B cell (primary cell): ENCODE results near the gene SURF6. TPM values are rescaled to one million over a fixed set of nuclear protein-coding genes. Genes with fewer than 3 reads are reported as not detected.

Source experiments
- ATAC-seq: fragments of 200-7000 bp; cut with Tn5 transposase; one replicate; pipeline ENCODE4 v1.10.0; 2021; ENCODE audit warnings: low read depth, mild to moderate bottlenecking, moderate number of reproducible peaks, moderate library complexity
- CTCF ChIA-PET: fragments of 350-600 bp; sonication (Branson Sonifier 250); formaldehyde crosslinking; loops from one replicate; lab custom pipeline; 2021; ENCODE audit warnings: antibody characterized with exemption, inconsistent platforms; lab: Charles Lee
- POLR2A ChIA-PET: fragments of 350-600 bp; sonication (Branson Sonifier 250); formaldehyde crosslinking; loops from one replicate; lab custom pipeline; 2021; ENCODE audit warnings: antibody characterized with exemption; lab: Charles Lee
- DNase-seq: peaks from one replicate; pipeline ENCODE4 v3.0.0; 2013
- H2AFZ ChIP-seq: 2 replicates; pipeline ENCODE4 v1.6.1; 2012; ENCODE audit warnings: mild to moderate bottlenecking, low read depth, low read length; ENCODE audit not compliant: insufficient read depth, poor library complexity, severe bottlenecking
- H3K27ac ChIP-seq, 2 donors: 1 replicate in 1 of 2; 2 replicates in 1 of 2; pipeline ENCODE4 v1.5.1; 2012 to 2013; ENCODE audit warnings: low read length in 2 of 2, mild to moderate bottlenecking in 2 of 2, moderate library complexity in 1 of 2
- H3K27me3 ChIP-seq, 4 experiments: fragments of 200-600 bp in 1 of 4; sonication (generic) in 1 of 4; replicated peaks in 1 of 4; 1 replicate in 2 of 4; 2 replicates in 2 of 4; pipeline versions ENCODE4 v1.6.1 to v1.7.0; 2013 to 2016; ENCODE audit warnings: low read length in 3 of 4, mild to moderate bottlenecking in 2 of 4, mixed read lengths in 1 of 4, moderate library complexity in 1 of 4; ENCODE audit not compliant: insufficient read depth in 4 of 4, control insufficient read depth in 3 of 4; ENCODE audit errors: control extremely low read depth in 1 of 4
- H3K36me3 ChIP-seq, 2 experiments: replicated peaks in 1 of 2; 1 replicate in 1 of 2; 2 replicates in 1 of 2; pipeline versions ENCODE4 v1.6.1 to v1.7.1; 2013; ENCODE audit warnings: low read length in 1 of 2; ENCODE audit not compliant: insufficient read depth in 2 of 2, control insufficient read depth in 1 of 2; ENCODE audit errors: control extremely low read depth in 1 of 2, extremely low read depth in 1 of 2
- H3K4me1 ChIP-seq, 2 donors: fragments of 200-600 bp in 1 of 2; sonication (generic) in 1 of 2; 1 replicate in 1 of 2; 2 replicates in 1 of 2; pipeline versions ENCODE4 v1.5.1 to v1.6.1; 2013 to 2017; ENCODE audit warnings: low read length in 2 of 2; ENCODE audit not compliant: control insufficient read depth in 2 of 2, insufficient read depth in 2 of 2
- H3K4me2 ChIP-seq: replicated peaks from 2 replicates; pipeline ENCODE3; 2012; ENCODE audit warnings: mild to moderate bottlenecking, low read depth, low read length; ENCODE audit not compliant: poor library complexity, severe bottlenecking
- H3K4me3 ChIP-seq, 5 experiments: fragments of 200-600 bp in 1 of 5; sonication (generic) in 1 of 5; 1 replicate in 3 of 5; 2 replicates in 2 of 5; pipeline versions ENCODE4 v1.5.1 to v1.7.0; 2011 to 2016; ENCODE audit warnings: low read length in 4 of 5, mild to moderate bottlenecking in 4 of 5, low read depth in 2 of 5, control low read depth in 1 of 5, moderate library complexity in 1 of 5; ENCODE audit not compliant: insufficient read depth in 1 of 5; ENCODE audit errors: control extremely low read depth in 1 of 5, extremely low read depth in 1 of 5
- H3K79me2 ChIP-seq: fragments of 200-600 bp; sonication (generic); one replicate; pipeline ENCODE4 v1.6.0; 2016; ENCODE audit warnings: low read length; ENCODE audit not compliant: control insufficient read depth, insufficient read depth
- H3K9ac ChIP-seq: fragments of 200-600 bp; sonication (generic); 2 replicates; pipeline ENCODE4 v1.6.1; 2017; ENCODE audit warnings: mild to moderate bottlenecking, low read length, moderate library complexity
- H3K9me3 ChIP-seq, 3 donors: one replicate each; pipeline versions ENCODE4 v1.6.1 to v1.7.1; 2013; ENCODE audit warnings: low read length in 2 of 3; ENCODE audit not compliant: control insufficient read depth in 2 of 3, insufficient read depth in 1 of 3; ENCODE audit errors: control extremely low read depth in 1 of 3
- H4K20me1 ChIP-seq: 2 replicates; pipeline ENCODE4 v1.6.0; 2012; ENCODE audit warnings: mild to moderate bottlenecking, low read length; ENCODE audit not compliant: insufficient read depth, control insufficient read depth, poor library complexity, severe bottlenecking
- H3K27ac Mint-ChIP-seq: one replicate; pipeline ENCODE4 v1.8.0; 2021; ENCODE audit warnings: mixed read lengths
- H3K27me3 Mint-ChIP-seq: one replicate; pipeline ENCODE4 v1.8.0; 2021; ENCODE audit warnings: mixed read lengths
- H3K4me1 Mint-ChIP-seq: one replicate; pipeline ENCODE4 v1.8.0; 2021; ENCODE audit warnings: mixed read lengths
- H3K4me3 Mint-ChIP-seq: one replicate; pipeline ENCODE4 v1.8.0; 2021; ENCODE audit warnings: mixed read lengths
- H3K9me3 Mint-ChIP-seq: one replicate; pipeline ENCODE4 v1.8.0; 2022; ENCODE audit warnings: mixed read lengths; ENCODE audit not compliant: insufficient read depth
- CTCF ChIP-seq: fragments of 200-600 bp; IDR thresholded peaks from one replicate; pipeline ENCODE4 v1.8.0; 2022; ENCODE audit warnings: antibody characterized with exemption, mild to moderate bottlenecking
- EZH2 ChIP-seq: IDR thresholded peaks from 2 replicates; pipeline ENCODE4 v1.6.1; 2012; ENCODE audit warnings: borderline replicate concordance, low read depth, mild to moderate bottlenecking, moderate library complexity, low read length; ENCODE audit not compliant: insufficient read depth, poor library complexity, severe bottlenecking
- WGBS: methylation state at CpG from one replicate; pipeline ENCODE4 v1.1.5; 2013; ENCODE audit warnings: missing lambda C conversion rate; ENCODE audit not compliant: insufficient coverage; 5-methylcytosine and 5-hydroxymethylcytosine counted together
- intact Hi-C: fragments of 100-400 bp; cut with micrococcal nuclease; formaldehyde crosslinking; loops from one replicate; pipeline ENCODE4 v1.10.0; 2022
- polyA plus RNA-seq: library from polyadenylated mRNA; depleted of rRNA; stranded (reverse); fragments of >200 nt; gene quantifications from 2 replicates; pipeline ENCODE4 v1.2.3, GENCODE V29; 2012
- total RNA-seq, 2 donors: library from RNA; stranded (reverse); fragments of 120-200 nt in 1 of 2; gene quantifications; 1 replicate in 1 of 2; 2 replicates in 1 of 2; pipeline versions ENCODE4 v1.2.3 to v1.2.4, GENCODE V29; 2013 to 2022

The SURF6 gene
- total and polyA plus RNA-seq, 2 donors (not counting 1 experiment from before 2014, with no cell fraction given): 14.7 to 25.9 TPM

GRCh38 chr9:133344979-133345378 is 9.0 kb upstream of the SURF6 start:
- ChIA-PET CTCF (no interaction called here), POLR2A (no interaction called here)
- Histone ChIP-seq H4K20me1 (peaks cover 22% of the 10 kb centered on the region), H3K4me1 (peaks cover 42 to 56% of the 10 kb centered on the region in 2 donors), H3K27ac (no peak overlapping the region), H3K79me2 (peaks cover 41% of the 10 kb centered on the region), H3K4me2 (no peak overlapping the region), H3K9me3 (peaks cover 0 to 4% (median under 1%) of the 10 kb centered on the region in 3 donors), H3K9ac (no peak overlapping the region), H2AFZ (no peak overlapping the region), H3K36me3 (peaks cover 0 to 56% of the 10 kb centered on the region in 2 experiments), H3K27me3 (no peaks in the 10 kb centered on the region), H3K4me3 (no peak overlapping the region)
- Mint-ChIP-seq H3K27me3 (no peaks in the 10 kb centered on the region), H3K9me3 (no peaks in the 10 kb centered on the region), H3K27ac (no peak overlapping the region), H3K4me3 (no peak overlapping the region), H3K4me1 (peaks cover 55% of the 10 kb centered on the region)
- TF ChIP-seq CTCF (no peak), EZH2 (no peak)
- WGBS: 96% methylated on average over 12 of the region's 12 CpGs
- intact Hi-C loops: loop anchor here (5.0 kb wide), 1 partner anchor 132 kb away; the partner anchor contains the start of gene SLC2A6
- no peak for ATAC-seq
- no peak for DNase-seq

GRCh38 chr9:133344071-133344470 is 8.1 kb upstream of the SURF6 start:
- no peak overlapping the region for H3K4me2 ChIP-seq
- H3K27ac Mint-ChIP-seq: no peak overlapping the region
- H3K9me3 ChIP-seq: peaks cover 0 to 9% (median 3%) of the 10 kb centered on the region in 3 donors
- ChIA-PET CTCF (interaction anchor here (1.5 kb wide), 1 partner anchor 14 kb away, joined by 5 read pairs; no protein-coding TSS in a partner anchor), POLR2A (no interaction called here)
- H3K27ac ChIP-seq: no peak overlapping the region
- no peak overlapping the region for H3K4me3 ChIP-seq
- peaks cover 43 to 57% of the 10 kb centered on the region in 2 donors for H3K4me1 ChIP-seq
- WGBS: 98% methylated on average over 19 of the region's 19 CpGs
- no peaks in the 10 kb centered on the region for H3K9me3 Mint-ChIP-seq
- no peak overlapping the region for H3K4me3 Mint-ChIP-seq
- H3K27me3 ChIP-seq: no peaks in the 10 kb centered on the region
- no peak overlapping the region for H3K9ac ChIP-seq
- peaks cover 56% of the 10 kb centered on the region for H3K4me1 Mint-ChIP-seq
- peaks cover 13% of the 10 kb centered on the region for H4K20me1 ChIP-seq
- TF ChIP-seq EZH2 (no peak), CTCF (no peak)
- intact Hi-C loops: no loop called here
- peaks cover 40% of the 10 kb centered on the region for H3K79me2 ChIP-seq
- no peak for DNase-seq
- no peak for ATAC-seq
- no peaks in the 10 kb centered on the region for H3K27me3 Mint-ChIP-seq
- peaks cover 0 to 53% of the 10 kb centered on the region in 2 experiments for H3K36me3 ChIP-seq
- no peak overlapping the region for H2AFZ ChIP-seq
